Measurements from ENCODE around the gene GPR146. TPM values are rescaled to one million over a fixed set of nuclear protein-coding genes. Genes with fewer than 3 reads are reported as not detected.

The GPR146 gene
- total RNA-seq, 1 donor from 2014 or later, result 0.79 TPM

- no peak overlapping the region for H2AFZ ChIP-seq (replicated peaks)
- no peak overlapping the region for H3K4me3 ChIP-seq
- H3K36me3 Mint-ChIP-seq, result no peaks in the 10 kb centered on the region
- H3K4me1 ChIP-seq, result peaks cover 6% of the 10 kb centered on the region
- TF ChIP-seq CTCF (IDR thresholded peaks at IDR 0.05) (no peak), EZH2 (IDR thresholded peaks at IDR 0.05) (no peak), EZH2phosphoT487 (IDR thresholded peaks at IDR 0.05) (no peak)
- no peak for DNase-seq (ENCODE audit: low spot score)
- no peak overlapping the region for H3K9ac ChIP-seq
- H3F3A ChIP-seq (ENCODE audit: low read depth), result peaks cover 11% of the 10 kb centered on the region
- peaks cover 23% of the 10 kb centered on the region for H4K20me1 ChIP-seq (ENCODE audit: low read depth)
- H3K27ac ChIP-seq, result no peak overlapping the region
- no peaks in the 10 kb centered on the region for H3K9me3 ChIP-seq (ENCODE audit: low read depth)
- no peak overlapping the region for H3K4me3 Mint-ChIP-seq
- H3K27ac Mint-ChIP-seq, result no peak overlapping the region
- H3K4me1 Mint-ChIP-seq, result peaks cover 28% of the 10 kb centered on the region
- H3K27me3 ChIP-seq, result no peaks in the 10 kb centered on the region
- H3K36me3 ChIP-seq, result no peaks in the 10 kb centered on the region
- no peak overlapping the region for H3K4me2 ChIP-seq
- peaks cover 3% of the 10 kb centered on the region for H3K9me3 Mint-ChIP-seq
- peaks cover 16% of the 10 kb centered on the region for H3K27me3 Mint-ChIP-seq (ENCODE audit: insufficient read depth, low read depth)
- H3K79me2 ChIP-seq (ENCODE audit: low read depth), result peaks cover 3% of the 10 kb centered on the region
Observed at GRCh38 chr7:1068619-1069018, 24.3 kb downstream of the GPR146 start.

GRCh38 chr7:1070544-1071011, 26.2 kb downstream of the GPR146 start:
- Mint-ChIP-seq H3K4me3 (no peak overlapping the region), H3K36me3 (no peaks in the 10 kb centered on the region)

GRCh38 chr7:1071731-1072254, 27.4 kb downstream of the GPR146 start:
- Histone ChIP-seq H3K4me1 (peaks cover 7% of the 10 kb centered on the region), H3K9ac (no peak overlapping the region), H3K9me3 (ENCODE audit: low read depth) (no peaks in the 10 kb centered on the region), H3K4me3 (no peak overlapping the region), H4K20me1 (ENCODE audit: low read depth) (peaks cover 5% of the 10 kb centered on the region), H3K27me3 (no peaks in the 10 kb centered on the region), H2AFZ (replicated peaks) (no peak overlapping the region), H3K79me2 (ENCODE audit: low read depth) (peaks cover 3% of the 10 kb centered on the region), H3K36me3 (no peaks in the 10 kb centered on the region), H3K27ac (no peak overlapping the region), H3F3A (ENCODE audit: low read depth) (peaks cover 11% of the 10 kb centered on the region), H3K4me2 (no peak overlapping the region)
- TF ChIP-seq EZH2phosphoT487 (IDR thresholded peaks at IDR 0.05) (no peak), CTCF (IDR thresholded peaks at IDR 0.05) (no peak), EZH2 (IDR thresholded peaks at IDR 0.05) (no peak)
- no peak for DNase-seq (ENCODE audit: low spot score)
- Mint-ChIP-seq H3K27me3 (ENCODE audit: insufficient read depth, low read depth) (peaks cover 11% of the 10 kb centered on the region), H3K36me3 (no peaks in the 10 kb centered on the region), H3K27ac (no peak overlapping the region), H3K9me3 (peaks cover 3% of the 10 kb centered on the region), H3K4me3 (no peak overlapping the region), H3K4me1 (peaks cover 22% of the 10 kb centered on the region)

More at GRCh38 chr7:1070544-1071011, 26.2 kb downstream of the GPR146 start:
- Histone ChIP-seq H3K9ac (no peak overlapping the region), H3K4me3 (no peak overlapping the region), H2AFZ (replicated peaks) (no peak overlapping the region), H3K36me3 (no peaks in the 10 kb centered on the region), H3K79me2 (ENCODE audit: low read depth) (peaks cover 3% of the 10 kb centered on the region), H3F3A (ENCODE audit: low read depth) (peaks cover 11% of the 10 kb centered on the region), H3K27me3 (no peaks in the 10 kb centered on the region), H4K20me1 (ENCODE audit: low read depth) (peaks cover 10% of the 10 kb centered on the region), H3K9me3 (ENCODE audit: low read depth) (no peaks in the 10 kb centered on the region), H3K4me2 (no peak overlapping the region), H3K27ac (no peak overlapping the region), H3K4me1 (peaks cover 8% of the 10 kb centered on the region)
- peaks cover 11% of the 10 kb centered on the region for H3K27me3 Mint-ChIP-seq (ENCODE audit: insufficient read depth, low read depth)
- H3K9me3 Mint-ChIP-seq, result peaks cover 3% of the 10 kb centered on the region
- peaks cover 24% of the 10 kb centered on the region for H3K4me1 Mint-ChIP-seq
- no peak for TF ChIP-seq CTCF (IDR thresholded peaks at IDR 0.05)
- no peak for TF ChIP-seq EZH2phosphoT487 (IDR thresholded peaks at IDR 0.05)
- no peak overlapping the region for H3K27ac Mint-ChIP-seq
- no peak for DNase-seq (ENCODE audit: low spot score)

Data from neural progenitor cell (in vitro differentiated cells).